Endodermal cell (in vitro differentiated cells): Measurements from ENCODE around the gene TREX2. TPM values are rescaled to one million over a fixed set of nuclear protein-coding genes. Genes with fewer than 3 reads are reported as not detected.

Source experiments
- DNase-seq: peaks from one replicate; pipeline ENCODE4 v3.0.0-alpha.2; 2017
- H3K27ac ChIP-seq: 2 replicates; pipeline ENCODE4 v1.5.1; 2013; ENCODE audit warnings: mild to moderate bottlenecking, low read depth, low read length, moderate library complexity
- H3K27me3 ChIP-seq: 2 replicates; pipeline ENCODE4 v1.6.1; 2013; ENCODE audit warnings: mild to moderate bottlenecking, low read length, moderate library complexity; ENCODE audit not compliant: insufficient read depth, control insufficient read depth, poor library complexity, severe bottlenecking
- H3K36me3 ChIP-seq: 2 replicates; pipeline ENCODE4 v1.7.0; 2013; ENCODE audit warnings: mild to moderate bottlenecking, low read length, moderate library complexity; ENCODE audit not compliant: control insufficient read depth, insufficient read depth
- H3K4me1 ChIP-seq: one replicate; pipeline ENCODE4 v1.7.0; 2013; ENCODE audit warnings: low read length; ENCODE audit not compliant: control insufficient read depth, insufficient read depth
- H3K4me3 ChIP-seq: 2 replicates; pipeline ENCODE4 v1.5.1; 2013; ENCODE audit warnings: mild to moderate bottlenecking, low read length, moderate library complexity
- H3K9ac ChIP-seq: 2 replicates; pipeline ENCODE4 v1.6.1; 2013; ENCODE audit warnings: mild to moderate bottlenecking, low read length, moderate library complexity; ENCODE audit not compliant: poor library complexity, severe bottlenecking; ENCODE audit errors: extremely low read depth
- H3K9me3 ChIP-seq: 2 replicates; pipeline ENCODE4 v1.6.1; 2013; ENCODE audit warnings: mild to moderate bottlenecking, low read length, moderate library complexity; ENCODE audit not compliant: control insufficient read depth
- H3K27ac Mint-ChIP-seq: 2 replicates; pipeline ENCODE4 v1.8.0; 2020; ENCODE audit warnings: mixed read lengths
- H3K27me3 Mint-ChIP-seq: 2 replicates; pipeline ENCODE4 v1.8.0; 2021; ENCODE audit warnings: mild to moderate bottlenecking, mixed read lengths; ENCODE audit not compliant: insufficient read depth
- H3K36me3 Mint-ChIP-seq: 2 replicates; pipeline ENCODE4 v1.8.0; 2020; ENCODE audit warnings: low read depth, mixed read lengths
- H3K4me1 Mint-ChIP-seq: 2 replicates; pipeline ENCODE4 v1.8.0; 2020; ENCODE audit warnings: mixed read lengths
- H3K4me3 Mint-ChIP-seq: 2 replicates; pipeline ENCODE4 v1.8.0; 2020; ENCODE audit warnings: mild to moderate bottlenecking, moderate library complexity, mixed read lengths
- H3K9me3 Mint-ChIP-seq: 2 replicates; pipeline ENCODE4 v1.8.0; 2020; ENCODE audit warnings: mild to moderate bottlenecking, mixed read lengths
- WGBS, 2 experiments: methylation state at CpG; one replicate each; pipeline versions ENCODE4 v1.1.5 to v1.1.7; 2013; ENCODE audit warnings: missing lambda C conversion rate in 2 of 2, mixed read lengths in 1 of 2; ENCODE audit not compliant: insufficient coverage in 1 of 2, insufficient read length in 1 of 2; 5-methylcytosine and 5-hydroxymethylcytosine counted together
- total RNA-seq, 2 donors: library from RNA; stranded (reverse); fragmentation: NEBNext Ultra II Directional in 1 of 2; extraction: Animal tissue kit (Norgen Biotek cat#: 25700) in 1 of 2; gene quantifications; 2 replicates in 1 of 2; 3 replicates in 1 of 2; pipeline ENCODE4 v1.2.1, GENCODE V29; 2021
- TF ChIP-seq, protein P1 (sequence below): fragments of 200-600 bp; sonication (generic); conservative IDR thresholded peaks from 2 replicates; pipeline ENCODE4 v1.5.0; 2021; ENCODE audit warnings: antibody characterized with exemption, mild to moderate bottlenecking

Gene TREX2
- total RNA-seq, 2 donors from 2014 or later = 0.35 to 0.70 TPM

DNA sequence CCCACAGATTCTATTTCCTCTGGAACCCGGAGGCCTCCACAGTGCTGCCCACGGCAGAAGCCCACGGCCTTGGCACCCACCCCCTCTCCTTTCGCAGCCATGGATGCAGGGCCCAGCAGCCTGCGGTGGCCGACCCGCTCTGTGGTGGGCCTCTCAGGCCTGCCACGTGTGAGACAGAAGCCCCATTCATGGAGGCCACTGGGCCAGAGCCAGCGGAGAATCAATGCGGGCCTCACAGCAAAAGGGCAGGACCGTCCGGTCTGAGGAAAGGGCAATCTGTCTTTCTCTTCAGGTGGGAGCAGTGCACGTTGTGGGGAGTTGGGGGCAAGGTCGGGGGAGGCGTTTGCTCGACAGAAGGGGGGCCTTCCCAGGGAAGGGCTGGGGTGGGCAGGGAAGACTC is 32.9 kb upstream of the TREX2 start:
- TF ChIP-seq, protein P1, sequence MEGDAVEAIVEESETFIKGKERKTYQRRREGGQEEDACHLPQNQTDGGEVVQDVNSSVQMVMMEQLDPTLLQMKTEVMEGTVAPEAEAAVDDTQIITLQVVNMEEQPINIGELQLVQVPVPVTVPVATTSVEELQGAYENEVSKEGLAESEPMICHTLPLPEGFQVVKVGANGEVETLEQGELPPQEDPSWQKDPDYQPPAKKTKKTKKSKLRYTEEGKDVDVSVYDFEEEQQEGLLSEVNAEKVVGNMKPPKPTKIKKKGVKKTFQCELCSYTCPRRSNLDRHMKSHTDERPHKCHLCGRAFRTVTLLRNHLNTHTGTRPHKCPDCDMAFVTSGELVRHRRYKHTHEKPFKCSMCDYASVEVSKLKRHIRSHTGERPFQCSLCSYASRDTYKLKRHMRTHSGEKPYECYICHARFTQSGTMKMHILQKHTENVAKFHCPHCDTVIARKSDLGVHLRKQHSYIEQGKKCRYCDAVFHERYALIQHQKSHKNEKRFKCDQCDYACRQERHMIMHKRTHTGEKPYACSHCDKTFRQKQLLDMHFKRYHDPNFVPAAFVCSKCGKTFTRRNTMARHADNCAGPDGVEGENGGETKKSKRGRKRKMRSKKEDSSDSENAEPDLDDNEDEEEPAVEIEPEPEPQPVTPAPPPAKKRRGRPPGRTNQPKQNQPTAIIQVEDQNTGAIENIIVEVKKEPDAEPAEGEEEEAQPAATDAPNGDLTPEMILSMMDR = no peak
- no peak for DNase-seq
- no peaks in the 10 kb centered on the region for H3K4me1 ChIP-seq
- H3K9me3 ChIP-seq = no peaks in the 10 kb centered on the region
- H3K27ac Mint-ChIP-seq = no peak overlapping the region
- no peak overlapping the region for H3K9ac ChIP-seq
- H3K9me3 Mint-ChIP-seq = peaks cover 33% of the 10 kb centered on the region
- H3K27ac ChIP-seq = no peak overlapping the region
- H3K4me3 Mint-ChIP-seq = no peak overlapping the region
- no peak overlapping the region for H3K4me3 ChIP-seq
- peaks cover 2% of the 10 kb centered on the region for H3K4me1 Mint-ChIP-seq
- peaks cover 16% of the 10 kb centered on the region for H3K27me3 Mint-ChIP-seq
- H3K36me3 Mint-ChIP-seq = no peaks in the 10 kb centered on the region
- H3K36me3 ChIP-seq = no peaks in the 10 kb centered on the region
- WGBS, 2 experiments = 86 to 95% methylated on average over 3 to 16 of the region's 16 CpGs
- peaks cover 9% of the 10 kb centered on the region for H3K27me3 ChIP-seq

DNA sequence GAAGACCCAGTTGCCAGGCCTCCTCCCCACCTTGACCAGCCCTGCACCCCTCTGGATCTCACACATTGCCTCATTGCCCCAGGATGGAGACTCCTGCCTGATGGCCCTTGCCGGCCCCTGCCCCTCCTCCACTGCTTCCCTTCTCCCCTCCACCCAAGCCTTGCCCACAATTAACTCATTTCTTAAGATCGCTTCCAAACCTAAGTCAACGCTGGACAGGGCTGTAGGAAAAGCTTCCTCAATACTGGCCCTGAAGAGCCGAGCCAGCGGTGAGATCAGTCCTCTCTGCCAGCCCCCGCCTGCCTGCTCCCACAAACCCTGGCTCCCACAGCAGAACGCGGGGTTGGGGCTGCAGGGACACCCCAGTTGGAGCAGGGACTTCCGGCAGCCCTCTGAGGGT is 32.0 kb upstream of the TREX2 start:
- H3K9ac ChIP-seq = no peak overlapping the region
- H3K4me3 ChIP-seq = no peak overlapping the region
- no peaks in the 10 kb centered on the region for H3K36me3 Mint-ChIP-seq
- no peaks in the 10 kb centered on the region for H3K9me3 ChIP-seq
- no peaks in the 10 kb centered on the region for H3K36me3 ChIP-seq
- no peaks in the 10 kb centered on the region for H3K4me1 ChIP-seq
- DNase-seq = no peak
- peaks cover 19% of the 10 kb centered on the region for H3K27me3 Mint-ChIP-seq
- peaks cover 2% of the 10 kb centered on the region for H3K4me1 Mint-ChIP-seq
- peaks cover 35% of the 10 kb centered on the region for H3K9me3 Mint-ChIP-seq
- TF ChIP-seq, protein P1 = no peak
- H3K27ac Mint-ChIP-seq = no peak overlapping the region
- 90 to 100% methylated on average over 2 to 8 of the region's 9 CpGs for WGBS, 2 experiments
- peaks cover 9% of the 10 kb centered on the region for H3K27me3 ChIP-seq
- H3K4me3 Mint-ChIP-seq = no peak overlapping the region
- H3K27ac ChIP-seq = no peak overlapping the region

DNA sequence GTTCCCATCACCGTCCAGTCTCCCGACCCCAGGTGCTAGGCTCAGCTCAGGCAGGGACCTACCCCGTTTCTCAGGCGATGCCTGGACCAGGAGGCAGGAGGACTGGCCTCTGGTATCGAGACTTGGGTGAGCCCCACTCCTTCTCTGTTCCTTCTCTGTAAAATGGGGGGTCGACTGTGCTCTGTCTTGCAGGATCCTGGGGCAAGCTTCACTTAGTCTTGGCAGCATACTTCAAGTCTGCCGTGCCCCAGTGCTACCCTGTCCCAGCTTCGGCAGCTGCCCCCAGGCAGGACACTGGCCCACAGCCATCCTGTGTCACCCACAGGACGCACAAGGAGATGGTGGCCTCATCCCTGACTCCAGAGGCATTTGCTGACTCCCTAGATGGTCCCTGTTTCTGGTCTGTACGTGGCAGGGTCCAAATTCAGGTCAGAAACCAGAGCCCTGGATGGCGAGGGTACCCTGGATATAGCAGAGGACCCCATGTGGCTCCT is 31.6 kb upstream of the TREX2 start:
- Histone ChIP-seq H3K4me3 (no peak overlapping the region), H3K27ac (no peak overlapping the region), H3K9ac (no peak overlapping the region), H3K4me1 (no peaks in the 10 kb centered on the region), H3K36me3 (no peaks in the 10 kb centered on the region), H3K27me3 (peaks cover 9% of the 10 kb centered on the region), H3K9me3 (no peaks in the 10 kb centered on the region)
- H3K27ac Mint-ChIP-seq = no peak overlapping the region
- DNase-seq = no peak
- H3K27me3 Mint-ChIP-seq = peaks cover 19% of the 10 kb centered on the region
- peaks cover 36% of the 10 kb centered on the region for H3K9me3 Mint-ChIP-seq
- H3K4me1 Mint-ChIP-seq = peaks cover 2% of the 10 kb centered on the region
- WGBS, 2 experiments = 78 to 86% methylated on average over 7 to 11 of the region's 11 CpGs
- H3K4me3 Mint-ChIP-seq = no peak overlapping the region
- TF ChIP-seq, protein P1 = no peak
- H3K36me3 Mint-ChIP-seq = no peaks in the 10 kb centered on the region
